Thyroid gland (tissue), 4 donors: ENCODE data around the gene CDYL2.

Experiments used
- CTCF ChIP-seq, 6 experiments: fragments of 200-600 bp in 3 of 6; fragments of 450-650 bp in 3 of 6; sonication (generic) in 3 of 6; IDR thresholded peaks; one replicate each; pipeline ENCODE4 v1.5.1; 2016 to 2019; ENCODE audit warnings: antibody characterized with exemption in 6 of 6, mild to moderate bottlenecking in 2 of 6, inconsistent platforms in 1 of 6, moderate library complexity in 1 of 6
- POLR2A ChIP-seq, 2 donors: fragments of 450-650 bp; IDR thresholded peaks; one replicate each; pipeline ENCODE4 v1.6.1; 2017; ENCODE audit warnings: antibody characterized with exemption in 2 of 2, mild to moderate bottlenecking in 2 of 2, moderate library complexity in 1 of 2

GRCh38 chr16:80619824-80620223 is 184.6 kb downstream of the CDYL2 start:
- TF ChIP-seq CTCF (IDR thresholded peaks at IDR 0.05) (no peak), POLR2A (IDR thresholded peaks at IDR 0.05) (no peak)
